ENCODE measurements around the gene RANBP9. TPM values are rescaled to one million over a fixed set of nuclear protein-coding genes. Genes with fewer than 3 reads are reported as not detected.

RANBP9 gene
- total RNA-seq, 1 donor from 2014 or later, result 56.2 TPM

- peaks cover 15% of the 10 kb centered on the region for H3K9me3 Mint-ChIP-seq
- H3K27ac Mint-ChIP-seq, result peak overlapping the region; percentile 25
- H3K36me3 Mint-ChIP-seq (ENCODE audit: low read depth), result peaks cover 41% of the 10 kb centered on the region
- H3K27me3 Mint-ChIP-seq, result no peaks in the 10 kb centered on the region
- no peak for DNase-seq
- peaks cover 36% of the 10 kb centered on the region for H3K4me1 Mint-ChIP-seq
- H3K4me3 Mint-ChIP-seq, result no peak overlapping the region
- intact Hi-C loops (cut with micrococcal nuclease), result loop anchor here (2.0 kb wide), 1 partner anchor 30 kb away; the partner anchor contains the start of gene RANBP9
These were observed 31.1 kb downstream of the RANBP9 start for GRCh38 chr6:13680448-13680968.

GRCh38 chr6:13679996-13680395 is 31.6 kb downstream of the RANBP9 start:
- DNase-seq, result no peak
- Mint-ChIP-seq H3K36me3 (ENCODE audit: low read depth) (peaks cover 41% of the 10 kb centered on the region), H3K4me3 (no peak overlapping the region)

GRCh38 chr6:13678255-13678983 is 33.2 kb downstream of the RANBP9 start:
- Mint-ChIP-seq H3K4me1 (peaks cover 38% of the 10 kb centered on the region), H3K27me3 (no peaks in the 10 kb centered on the region), H3K9me3 (peaks cover 15% of the 10 kb centered on the region), H3K36me3 (ENCODE audit: low read depth) (peaks cover 39% of the 10 kb centered on the region), H3K27ac (no peak overlapping the region), H3K4me3 (no peak overlapping the region)
- intact Hi-C loops (cut with micrococcal nuclease), result no loop called here
- no peak for DNase-seq

More at GRCh38 chr6:13679996-13680395, 31.6 kb downstream of the RANBP9 start:
- intact Hi-C loops (cut with micrococcal nuclease), result loop anchor here (2.0 kb wide), 1 partner anchor 31 kb away; the partner anchor contains the start of gene RANBP9
- Mint-ChIP-seq H3K27me3 (no peaks in the 10 kb centered on the region), H3K4me1 (peaks cover 39% of the 10 kb centered on the region), H3K27ac (no peak overlapping the region), H3K9me3 (peaks cover 15% of the 10 kb centered on the region)

GRCh38 chr6:13677878-13678254 is 33.8 kb downstream of the RANBP9 start:
- Mint-ChIP-seq H3K27ac (no peak overlapping the region), H3K9me3 (peaks cover 15% of the 10 kb centered on the region), H3K27me3 (no peaks in the 10 kb centered on the region), H3K36me3 (ENCODE audit: low read depth) (peaks cover 36% of the 10 kb centered on the region), H3K4me1 (peaks cover 41% of the 10 kb centered on the region), H3K4me3 (no peak overlapping the region)
- no peak for DNase-seq
- intact Hi-C loops (cut with micrococcal nuclease), result no loop called here

GRCh38 chr6:13676551-13677156 is 35.0 kb downstream of the RANBP9 start:
- Mint-ChIP-seq H3K4me3 (no peak overlapping the region), H3K27ac (no peak overlapping the region), H3K4me1 (peaks cover 42% of the 10 kb centered on the region), H3K27me3 (no peaks in the 10 kb centered on the region), H3K9me3 (peaks cover 15% of the 10 kb centered on the region), H3K36me3 (ENCODE audit: low read depth) (peaks cover 35% of the 10 kb centered on the region)
- intact Hi-C loops (cut with micrococcal nuclease), result no loop called here
- DNase-seq, result no peak

GRCh38 chr6:13674533-13675190 is 37.0 kb downstream of the RANBP9 start:
- peaks cover 38% of the 10 kb centered on the region for H3K4me1 Mint-ChIP-seq
- peaks cover 10% of the 10 kb centered on the region for H3K9me3 Mint-ChIP-seq
- DNase-seq, result no peak
- H3K4me3 Mint-ChIP-seq, result no peak overlapping the region
- intact Hi-C loops (cut with micrococcal nuclease), result no loop called here
- no peaks in the 10 kb centered on the region for H3K27me3 Mint-ChIP-seq
- no peak overlapping the region for H3K27ac Mint-ChIP-seq
- peaks cover 27% of the 10 kb centered on the region for H3K36me3 Mint-ChIP-seq (ENCODE audit: low read depth)

- H3K27ac Mint-ChIP-seq, result no peak overlapping the region
These were observed 37.7 kb downstream of the RANBP9 start for GRCh38 chr6:13673825-13674444.

GRCh38 chr6:13673368-13673767 is 38.3 kb downstream of the RANBP9 start:
- Mint-ChIP-seq H3K4me3 (no peak overlapping the region), H3K9me3 (peaks cover 10% of the 10 kb centered on the region), H3K36me3 (ENCODE audit: low read depth) (peaks cover 25% of the 10 kb centered on the region), H3K27ac (no peak overlapping the region), H3K27me3 (no peaks in the 10 kb centered on the region), H3K4me1 (peaks cover 44% of the 10 kb centered on the region)
- no peak for DNase-seq
- intact Hi-C loops (cut with micrococcal nuclease), result no loop called here

More at GRCh38 chr6:13673825-13674444, 37.7 kb downstream of the RANBP9 start:
- no peak for DNase-seq
- Mint-ChIP-seq H3K4me3 (no peak overlapping the region), H3K9me3 (peaks cover 10% of the 10 kb centered on the region), H3K27me3 (no peaks in the 10 kb centered on the region), H3K36me3 (ENCODE audit: low read depth) (peaks cover 28% of the 10 kb centered on the region), H3K4me1 (peaks cover 41% of the 10 kb centered on the region)
- intact Hi-C loops (cut with micrococcal nuclease), result no loop called here

- Mint-ChIP-seq H3K4me3 (no peak overlapping the region), H3K27me3 (no peaks in the 10 kb centered on the region), H3K27ac (no peak overlapping the region), H3K4me1 (peaks cover 47% of the 10 kb centered on the region), H3K9me3 (peaks cover 10% of the 10 kb centered on the region), H3K36me3 (ENCODE audit: low read depth) (peaks cover 24% of the 10 kb centered on the region)
- DNase-seq, result no peak
- intact Hi-C loops (cut with micrococcal nuclease), result no loop called here
These were observed 38.7 kb downstream of the RANBP9 start for GRCh38 chr6:13672904-13673303.

- DNase-seq, result no peak
- Mint-ChIP-seq H3K27ac (no peak overlapping the region), H3K27me3 (no peaks in the 10 kb centered on the region), H3K9me3 (peaks cover 5% of the 10 kb centered on the region), H3K36me3 (ENCODE audit: low read depth) (peaks cover 21% of the 10 kb centered on the region), H3K4me3 (no peak overlapping the region), H3K4me1 (peaks cover 52% of the 10 kb centered on the region)
- intact Hi-C loops (cut with micrococcal nuclease), result no loop called here
These were observed 40.0 kb downstream of the RANBP9 start for GRCh38 chr6:13671548-13672127.

- H3K4me1 Mint-ChIP-seq, result peaks cover 56% of the 10 kb centered on the region
- peaks cover 22% of the 10 kb centered on the region for H3K36me3 Mint-ChIP-seq (ENCODE audit: low read depth)
- H3K27me3 Mint-ChIP-seq, result no peaks in the 10 kb centered on the region
- H3K9me3 Mint-ChIP-seq, result peaks cover 3% of the 10 kb centered on the region
- intact Hi-C loops (cut with micrococcal nuclease), result loop anchor here (2.0 to 5.0 kb wide), 2 partner anchors 39 to 93 kb away; no protein-coding TSS in a partner anchor
- H3K27ac Mint-ChIP-seq, result peak overlapping the region; percentile 38
- no peak overlapping the region for H3K4me3 Mint-ChIP-seq
- no peak for DNase-seq
These were observed 42.2 kb downstream of the RANBP9 start for GRCh38 chr6:13669476-13669875.

- H3K4me1 Mint-ChIP-seq, result peaks cover 61% of the 10 kb centered on the region
- peak overlapping the region; percentile 14 for H3K4me3 Mint-ChIP-seq
- intact Hi-C loops (cut with micrococcal nuclease), result loop anchor here (2.0 to 5.0 kb wide), 2 partner anchors 40 to 94 kb away; no protein-coding TSS in a partner anchor
- no peak for DNase-seq
- no peaks in the 10 kb centered on the region for H3K27me3 Mint-ChIP-seq
- H3K36me3 Mint-ChIP-seq (ENCODE audit: low read depth), result peaks cover 22% of the 10 kb centered on the region
- peak overlapping the region; percentile 65 for H3K27ac Mint-ChIP-seq
- H3K9me3 Mint-ChIP-seq, result peaks cover 3% of the 10 kb centered on the region
These were observed 43.2 kb downstream of the RANBP9 start for GRCh38 chr6:13668291-13668928.

- H3K27me3 Mint-ChIP-seq, result no peaks in the 10 kb centered on the region
- H3K4me3 Mint-ChIP-seq, result no peak overlapping the region
- no peak for DNase-seq
- peaks cover 3% of the 10 kb centered on the region for H3K9me3 Mint-ChIP-seq
- H3K27ac Mint-ChIP-seq, result no peak overlapping the region
- intact Hi-C loops (cut with micrococcal nuclease), result loop anchor here (2.0 to 5.0 kb wide), 2 partner anchors 41 to 95 kb away; no protein-coding TSS in a partner anchor
- H3K4me1 Mint-ChIP-seq, result peaks cover 60% of the 10 kb centered on the region
- H3K36me3 Mint-ChIP-seq (ENCODE audit: low read depth), result peaks cover 22% of the 10 kb centered on the region
These were observed 44.0 kb downstream of the RANBP9 start for GRCh38 chr6:13667655-13668054.
